GM23248 (cell line): ENCODE results near the gene BTBD16. TPM values are rescaled to one million over a fixed set of nuclear protein-coding genes. Genes with fewer than 3 reads are reported as not detected.

Source experiments
- DNase-seq: peaks from one replicate; pipeline ENCODE4 v3.0.0-alpha.2; 2015
- H2AFZ ChIP-seq: fragments of 200-600 bp; sonication (generic); 2 replicates; pipeline ENCODE4 v1.6.1; 2016; ENCODE audit warnings: antibody characterized with exemption
- H3F3A ChIP-seq: fragments of 200-600 bp; sonication (generic); 2 replicates; pipeline ENCODE4 v1.6.1; 2016; ENCODE audit warnings: mild to moderate bottlenecking, antibody characterized with exemption, mixed run types; ENCODE audit not compliant: insufficient read depth
- H3K27ac ChIP-seq: fragments of 200-600 bp; sonication (generic); 2 replicates; pipeline ENCODE4 v1.5.1; 2016; ENCODE audit warnings: mild to moderate bottlenecking
- H3K27me3 ChIP-seq: fragments of 200-600 bp; sonication (generic); replicated peaks from 2 replicates; pipeline ENCODE4 v1.6.1; 2016; ENCODE audit warnings: mild to moderate bottlenecking; ENCODE audit not compliant: insufficient read depth
- H3K36me3 ChIP-seq: fragments of 200-600 bp; sonication (generic); 2 replicates; pipeline ENCODE4 v1.6.1; 2016; ENCODE audit warnings: low read depth, mild to moderate bottlenecking
- H3K4me1 ChIP-seq: fragments of 200-600 bp; sonication (generic); 2 replicates; pipeline ENCODE4 v1.6.1; 2016; ENCODE audit warnings: mild to moderate bottlenecking; ENCODE audit not compliant: insufficient read depth
- H3K4me2 ChIP-seq: fragments of 200-600 bp; sonication (generic); one replicate; pipeline ENCODE4 v1.6.1; 2016; ENCODE audit warnings: mild to moderate bottlenecking; ENCODE audit not compliant: unreplicated experiment
- H3K4me3 ChIP-seq: fragments of 200-600 bp; sonication (generic); 2 replicates; pipeline ENCODE4 v1.5.1; 2016; ENCODE audit warnings: mild to moderate bottlenecking
- H3K79me2 ChIP-seq: fragments of 200-600 bp; sonication (generic); 2 replicates; pipeline ENCODE4 v1.6.1; 2016; ENCODE audit warnings: mild to moderate bottlenecking; ENCODE audit not compliant: insufficient read depth
- H3K9ac ChIP-seq: fragments of 200-600 bp; sonication (generic); 2 replicates; pipeline ENCODE4 v1.6.1; 2016; ENCODE audit warnings: mild to moderate bottlenecking
- H3K9me2 ChIP-seq: fragments of 200-600 bp; sonication (generic); 2 replicates; pipeline ENCODE4 v1.6.1; 2016; ENCODE audit warnings: mixed run types, mild to moderate bottlenecking, moderate library complexity; ENCODE audit not compliant: insufficient read depth
- H3K9me3 ChIP-seq: fragments of 200-600 bp; sonication (generic); one replicate; pipeline ENCODE4 v1.6.1; 2017; ENCODE audit warnings: low read depth
- H4K20me1 ChIP-seq: fragments of 200-600 bp; sonication (generic); 2 replicates; pipeline ENCODE4 v1.6.0; 2016; ENCODE audit not compliant: insufficient read depth
- EZH2 ChIP-seq: fragments of 200-600 bp; sonication (generic); IDR thresholded peaks from 2 replicates; pipeline ENCODE4 v1.6.1; 2018; ENCODE audit warnings: antibody characterized with exemption, mild to moderate bottlenecking; ENCODE audit not compliant: insufficient read depth, poor library complexity, severe bottlenecking
- EZH2phosphoT487 ChIP-seq: fragments of 200-600 bp; sonication (generic); IDR thresholded peaks from 2 replicates; pipeline ENCODE4 v1.6.1; 2018; ENCODE audit warnings: antibody characterized with exemption, moderate library complexity, mild to moderate bottlenecking, low read depth; ENCODE audit not compliant: insufficient read depth
- WGBS, 2 experiments: methylation state at CpG; one replicate each; pipeline ENCODE4 v1.1.6; 2015 to 2017; ENCODE audit warnings: low lambda C conversion rate in 2 of 2, low coverage in 1 of 2; ENCODE audit errors: missing lambda C conversion rate in 2 of 2; 5-methylcytosine and 5-hydroxymethylcytosine counted together
- in situ Hi-C: fragments of 300-500 bp; cut with MboI; formaldehyde crosslinking; loops from 2 replicates; pipeline ENCODE4 v1.15.0; 2020
- polyA plus RNA-seq: library from polyadenylated mRNA; unstranded; fragments of >200 nt; fragmentation: Nextera tagmentation; extraction: Ambion mirVana; gene quantifications from 2 replicates; pipeline ENCODE4 v1.2.1, GENCODE V29; 2016
- total RNA-seq: library from RNA; depleted of rRNA; stranded (reverse); fragments of >200 nt; shearing (Covaris generic); gene quantifications from 2 replicates; pipeline ENCODE4 v1.2.3, GENCODE V29; 2014

BTBD16 gene
- total and polyA plus RNA-seq, 2 experiments from 2014 or later = not detected

DNA sequence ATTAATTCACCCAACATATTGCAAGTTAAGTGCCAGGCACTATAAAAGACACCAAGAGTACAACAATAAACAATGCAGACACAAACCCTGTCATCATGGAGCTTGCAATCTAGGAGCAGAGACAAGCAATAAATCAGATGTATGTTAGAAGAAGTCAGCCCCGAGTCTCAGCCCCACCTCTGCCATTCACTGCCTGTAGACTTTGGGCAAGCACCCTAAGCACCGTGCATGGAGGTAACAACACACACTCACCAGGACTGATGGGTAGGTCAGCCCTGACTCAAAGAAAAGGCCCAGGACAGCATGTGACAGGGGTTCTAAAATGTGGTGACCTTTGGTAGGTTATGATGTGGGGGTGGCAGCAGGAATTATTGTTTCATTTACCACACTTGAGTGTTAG, 54.1 kb downstream of the BTBD16 start:
- H3K27ac ChIP-seq = no peak overlapping the region
- H3K9ac ChIP-seq = no peak overlapping the region
- peaks cover 4% of the 10 kb centered on the region for H3K9me3 ChIP-seq
- 0 out of 2 replicates have a peak, but pooled peaks cover 11% of the 10 kb centered on the region for H3K4me1 ChIP-seq
- TF ChIP-seq EZH2 (no peak), EZH2phosphoT487 (no peak)
- no peak for DNase-seq
- in situ Hi-C loops = no loop called here
- no peak overlapping the region for H3K4me3 ChIP-seq
- no peaks in the 10 kb centered on the region for H3K79me2 ChIP-seq
- peaks cover 9% of the 10 kb centered on the region; the same call in 1 of the 2 replicates for H3F3A ChIP-seq
- H2AFZ ChIP-seq = no peak overlapping the region
- 53 to 57% methylated on average over 2 of the region's 2 CpGs for WGBS, 2 experiments
- no peaks in the 10 kb centered on the region for H3K9me2 ChIP-seq
- H3K27me3 ChIP-seq = no peaks in the 10 kb centered on the region
- H4K20me1 ChIP-seq = no peaks in the 10 kb centered on the region
- H3K36me3 ChIP-seq = no peaks in the 10 kb centered on the region
- H3K4me2 ChIP-seq = no peak overlapping the region

DNA sequence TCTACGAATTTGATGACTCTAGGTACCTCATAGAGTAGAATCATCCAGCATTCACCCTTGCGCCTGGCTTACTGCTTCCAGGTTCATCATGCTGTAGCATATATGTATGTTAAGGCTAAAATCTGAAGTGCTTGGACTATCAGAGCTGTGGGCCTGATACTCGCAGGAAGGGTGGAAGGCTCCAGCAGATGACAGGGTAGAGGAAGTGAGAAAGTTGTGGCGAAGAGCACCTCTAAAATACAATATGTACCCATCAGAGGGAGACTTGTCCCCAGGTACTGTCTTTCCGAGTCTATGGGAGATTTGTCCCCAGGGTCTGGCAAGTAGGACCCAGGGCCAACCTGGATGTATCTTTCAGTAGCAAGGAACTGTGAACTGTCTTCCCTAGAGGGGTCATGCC, 55.3 kb downstream of the BTBD16 start:
- in situ Hi-C loops = no loop called here
- H3F3A ChIP-seq = peaks cover 9% of the 10 kb centered on the region; the same call in 1 of the 2 replicates
- TF ChIP-seq EZH2phosphoT487 = no peak
- no peak for TF ChIP-seq EZH2

DNA sequence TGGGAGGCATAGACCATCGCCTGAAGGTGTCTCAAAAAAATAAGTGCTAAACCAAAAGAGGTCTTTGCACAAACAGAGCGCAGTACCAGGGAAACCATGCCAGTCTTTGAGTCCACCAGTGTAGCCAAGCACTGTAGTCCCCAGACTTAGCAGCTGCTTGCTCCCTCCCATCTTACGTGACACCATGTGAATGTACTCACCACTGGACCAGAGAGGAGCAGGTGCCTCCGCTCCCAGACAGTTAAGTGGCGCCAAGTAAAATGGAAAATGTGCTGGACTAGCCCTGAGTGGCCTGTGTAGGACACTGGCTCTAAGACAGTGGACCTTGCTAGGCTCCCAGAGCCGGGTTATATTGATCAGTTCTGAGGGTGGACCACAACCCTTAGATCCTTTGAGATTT, 55.7 kb downstream of the BTBD16 start:
- TF ChIP-seq EZH2 (no peak), EZH2phosphoT487 (no peak)
- DNase-seq = no peak
- Histone ChIP-seq H3K27me3 (no peaks in the 10 kb centered on the region), H3K79me2 (no peaks in the 10 kb centered on the region), H3K9me2 (no peaks in the 10 kb centered on the region), H3F3A (peaks cover 9% of the 10 kb centered on the region; the same call in 1 of the 2 replicates), H3K4me3 (no peak overlapping the region), H3K36me3 (no peaks in the 10 kb centered on the region), H2AFZ (no peak overlapping the region), H3K4me2 (no peak overlapping the region), H3K27ac (no peak overlapping the region), H3K9ac (no peak overlapping the region), H4K20me1 (no peaks in the 10 kb centered on the region), H3K4me1 (0 out of 2 replicates have a peak, but pooled peaks cover 11% of the 10 kb centered on the region), H3K9me3 (no peaks in the 10 kb centered on the region)
- 83 to 85% methylated on average over 6 of the region's 6 CpGs for WGBS, 2 experiments
- in situ Hi-C loops = no loop called here

More for the DNA sequence above, 55.3 kb downstream of the BTBD16 start:
- Histone ChIP-seq H3K27me3 (no peaks in the 10 kb centered on the region), H3K4me2 (no peak overlapping the region), H3K9me2 (no peaks in the 10 kb centered on the region), H3K4me3 (no peak overlapping the region), H2AFZ (no peak overlapping the region), H3K9me3 (no peaks in the 10 kb centered on the region), H3K36me3 (no peaks in the 10 kb centered on the region), H3K27ac (no peak overlapping the region), H3K9ac (no peak overlapping the region), H4K20me1 (no peaks in the 10 kb centered on the region), H3K4me1 (0 out of 2 replicates have a peak, but pooled peaks cover 11% of the 10 kb centered on the region), H3K79me2 (no peaks in the 10 kb centered on the region)
- 86 to 87% methylated on average over 5 of the region's 5 CpGs for WGBS, 2 experiments
- DNase-seq = no peak

DNA sequence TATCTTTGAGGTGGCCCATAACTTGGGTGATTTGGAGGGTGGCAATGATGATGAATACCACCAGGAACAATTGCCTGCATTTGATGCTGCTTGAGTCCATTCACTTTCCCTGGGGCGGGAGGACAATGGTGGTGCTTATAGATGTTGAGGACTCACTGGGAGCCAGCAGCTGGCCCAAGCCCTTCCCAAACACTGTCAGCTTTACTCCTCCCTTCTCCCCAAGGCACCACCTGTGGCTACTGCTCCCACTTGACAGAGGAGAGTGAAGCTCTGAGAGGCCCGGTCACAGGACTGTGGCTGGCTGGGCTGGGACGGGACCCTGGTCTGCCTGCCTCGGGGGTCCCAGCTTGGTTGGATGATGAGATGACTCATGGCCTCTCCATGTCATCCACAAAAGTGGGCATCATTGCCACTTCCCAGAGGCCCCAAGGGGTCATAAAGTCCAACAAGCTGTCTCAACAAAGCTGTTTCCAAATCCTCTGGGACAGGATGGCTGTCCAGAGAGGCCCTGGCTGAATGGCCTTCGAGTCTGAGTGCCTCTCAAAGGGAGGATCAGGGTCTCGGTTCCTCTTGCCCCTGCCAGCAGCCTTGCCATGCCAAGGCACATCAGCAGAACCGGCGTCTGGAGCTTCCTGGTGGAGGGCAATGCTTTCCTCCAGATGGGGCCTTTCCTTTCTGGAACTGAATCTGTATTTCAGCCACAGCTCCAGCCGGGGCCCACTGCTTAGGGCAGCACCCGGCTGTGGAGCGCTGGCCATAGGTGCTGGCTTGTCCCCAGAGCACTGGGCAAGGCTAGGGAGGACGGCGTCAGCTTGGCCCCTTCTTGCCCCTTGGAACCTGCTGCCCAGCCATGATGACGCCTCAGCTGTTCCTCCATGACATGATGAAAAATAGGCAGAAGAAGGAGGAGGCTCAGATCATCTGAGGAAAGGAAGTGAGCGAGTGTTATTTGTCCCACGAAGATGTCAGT, 56.4 kb downstream of the BTBD16 start:
- Histone ChIP-seq H3K79me2 (no peaks in the 10 kb centered on the region), H3K9me3 (no peaks in the 10 kb centered on the region), H2AFZ (no peak overlapping the region), H3K27ac (no peak overlapping the region), H4K20me1 (no peaks in the 10 kb centered on the region), H3K36me3 (no peaks in the 10 kb centered on the region), H3K4me1 (0 out of 2 replicates have a peak, but pooled peaks cover 11% of the 10 kb centered on the region), H3F3A (peaks cover 9% of the 10 kb centered on the region; the same call in 1 of the 2 replicates), H3K4me2 (no peak overlapping the region), H3K9ac (no peak overlapping the region), H3K4me3 (no peak overlapping the region), H3K27me3 (no peaks in the 10 kb centered on the region), H3K9me2 (no peaks in the 10 kb centered on the region)
- no peak for DNase-seq
- TF ChIP-seq EZH2phosphoT487 (no peak), EZH2 (no peak)
- in situ Hi-C loops = no loop called here
- WGBS, 2 experiments = 87 to 89% methylated on average over 16 of the region's 16 CpGs
